GM10847 (cell line): ENCODE results near the gene CYRIA.

Experiments
- POLR2A ChIP-seq: IDR thresholded peaks from 2 replicates; pipeline ENCODE4 v1.6.1; 2011; ENCODE audit not compliant: insufficient read length; ENCODE audit errors: extremely low read depth

Gene CYRIA

DNA sequence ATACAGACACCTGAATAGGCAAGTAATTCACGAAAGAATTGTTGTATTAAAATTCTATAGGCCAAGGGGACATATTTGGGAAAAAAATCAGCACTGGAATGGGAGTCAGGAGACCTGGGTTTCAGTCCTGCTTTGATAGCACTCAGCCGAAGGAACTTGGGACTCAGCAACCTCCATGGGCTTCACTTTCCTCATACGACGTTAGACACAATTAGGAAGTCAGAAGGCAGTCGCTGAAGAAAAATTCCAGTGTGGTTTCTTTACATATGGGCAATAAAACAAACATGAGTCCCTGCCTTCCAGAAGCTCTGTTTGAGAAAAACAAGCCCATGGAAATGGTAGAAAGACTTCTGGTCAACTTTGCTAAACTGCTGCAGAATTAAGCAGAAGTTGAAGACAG, 15.1 kb upstream of the CYRIA start:
- TF ChIP-seq POLR2A = no peak

DNA sequence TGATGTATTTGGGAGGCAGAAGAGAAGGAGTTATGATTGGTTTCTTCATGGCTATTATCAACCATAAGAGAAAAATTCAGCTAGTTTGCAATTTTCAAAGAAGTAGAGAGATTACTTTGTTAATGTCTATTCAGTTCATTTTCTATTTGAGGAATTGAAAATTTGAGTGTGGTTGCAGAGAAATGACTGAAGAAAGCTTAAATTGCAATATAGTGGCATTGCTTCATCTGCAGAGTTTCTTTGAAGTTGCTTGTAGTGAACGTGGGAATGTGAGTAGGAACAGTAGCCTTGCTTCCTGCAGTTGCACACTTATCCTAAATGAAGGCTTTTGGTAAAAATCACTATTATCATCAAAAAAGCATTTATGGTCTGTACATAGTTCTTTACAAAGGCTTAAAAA, 14.7 kb upstream of the CYRIA start:
- no peak for TF ChIP-seq POLR2A

DNA sequence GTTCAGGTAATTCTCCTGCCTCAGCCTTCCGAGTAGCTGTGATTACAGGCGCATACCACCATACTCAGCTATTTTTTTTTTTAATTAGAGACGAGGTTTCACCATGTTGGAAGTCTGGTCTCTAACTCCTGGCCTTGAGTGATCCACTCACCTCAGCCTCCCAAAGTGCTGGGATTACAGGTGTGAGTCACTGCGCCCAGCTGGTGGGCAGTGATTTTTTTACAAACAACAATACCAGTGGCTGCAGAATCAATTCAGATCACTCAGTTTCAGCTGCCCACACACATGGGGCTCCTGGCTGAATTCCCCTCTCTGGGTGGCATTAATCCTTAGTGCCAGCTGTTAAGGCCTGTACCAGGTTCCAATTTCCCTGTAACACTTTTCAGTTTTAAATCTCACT, 13.3 kb upstream of the CYRIA start:
- TF ChIP-seq POLR2A = no peak

DNA sequence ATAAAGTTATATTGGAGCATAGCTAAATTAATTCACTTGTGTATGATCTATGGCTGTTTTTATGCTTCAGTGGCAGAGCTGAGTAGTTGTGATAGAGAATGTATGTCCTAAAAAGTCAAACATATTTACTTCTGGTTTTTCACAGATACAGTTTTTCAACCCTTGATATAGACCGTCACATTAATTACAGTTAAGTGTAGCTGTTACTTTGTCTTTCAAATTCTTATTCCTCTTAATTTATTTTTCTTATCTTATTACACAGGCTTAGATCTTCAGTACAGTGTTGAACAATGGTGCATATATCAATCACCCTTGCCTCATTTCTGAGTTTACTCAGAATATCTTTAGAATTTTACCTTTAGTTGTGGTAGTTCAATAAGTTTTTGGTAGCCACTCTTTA, 12.2 kb upstream of the CYRIA start:
- no peak for TF ChIP-seq POLR2A

DNA sequence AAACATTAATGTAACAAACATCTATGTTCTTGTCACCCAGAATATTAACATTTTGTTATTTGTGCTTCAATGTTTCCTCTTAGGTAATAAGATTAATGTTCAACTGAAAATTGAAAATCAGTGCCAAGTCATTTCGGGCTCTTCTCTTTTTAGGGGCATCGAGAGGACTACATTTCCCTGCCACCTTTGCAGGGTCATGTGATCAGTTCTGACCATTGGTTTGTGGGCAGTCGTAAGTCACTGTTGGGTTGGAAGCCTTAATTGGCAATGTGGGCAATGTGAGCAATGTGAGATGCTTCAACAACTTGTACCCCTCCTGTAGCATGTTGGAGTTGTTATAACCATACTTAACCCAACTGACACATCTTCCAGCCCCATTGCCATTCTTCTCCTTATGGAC, 10.1 kb upstream of the CYRIA start:
- no peak for TF ChIP-seq POLR2A

DNA sequence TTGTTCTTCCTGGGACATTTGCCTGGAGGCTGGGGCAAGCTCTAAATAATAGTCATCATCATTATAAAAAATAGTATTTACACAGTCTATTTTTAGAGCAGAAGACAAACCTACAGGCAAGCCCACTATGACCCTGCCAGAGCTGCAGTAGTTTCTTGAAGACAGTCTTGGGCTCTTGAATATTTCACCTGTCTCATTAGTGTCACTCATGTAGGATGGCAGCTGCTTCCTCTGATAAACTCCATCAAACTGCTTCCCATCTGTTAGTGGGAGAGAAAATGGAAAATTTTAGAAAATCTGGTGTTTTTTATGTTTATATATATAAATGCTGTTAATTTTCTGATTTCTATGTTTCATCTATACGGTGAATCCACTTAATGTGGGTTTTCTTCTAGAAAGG, 8.5 kb upstream of the CYRIA start:
- TF ChIP-seq POLR2A = no peak

DNA sequence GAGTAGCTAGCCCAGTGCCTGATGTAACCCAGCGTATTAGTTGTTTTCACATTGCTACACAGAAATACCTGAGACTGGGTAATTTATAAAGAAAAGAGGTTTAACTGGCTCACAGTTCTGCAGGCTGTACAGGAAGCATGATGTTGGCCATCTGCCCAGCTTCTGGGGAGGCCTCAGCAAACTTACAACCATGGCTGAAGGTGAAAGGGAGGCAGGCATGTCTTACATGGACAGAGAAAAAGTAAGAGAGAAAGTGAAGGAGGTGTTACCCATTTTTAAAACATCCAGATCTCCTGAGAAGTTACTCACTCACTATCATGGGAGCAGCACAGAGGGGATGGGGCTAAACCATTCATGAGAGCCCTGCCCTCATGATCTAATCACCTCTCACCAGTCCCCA, 6.1 kb upstream of the CYRIA start:
- no peak for TF ChIP-seq POLR2A

DNA sequence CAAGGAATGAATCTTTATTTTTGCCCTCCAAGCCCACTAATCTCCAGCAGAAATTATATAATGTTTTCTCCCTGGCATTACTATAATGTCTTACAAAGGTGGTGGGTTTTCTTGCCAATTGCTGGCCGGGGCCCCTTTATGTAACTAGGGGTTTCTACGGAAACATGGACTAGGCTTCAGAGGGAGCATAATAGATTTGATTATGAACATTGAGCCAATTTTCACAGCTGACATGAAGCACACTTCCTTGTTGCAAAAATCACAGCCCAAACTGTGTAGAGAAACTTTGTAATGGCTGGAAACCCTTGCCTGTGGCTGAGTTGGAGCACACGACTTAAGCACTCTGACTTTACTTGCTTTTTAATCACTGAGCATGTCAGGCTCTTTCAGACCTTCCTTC, 3.8 kb upstream of the CYRIA start:
- no peak for TF ChIP-seq POLR2A

DNA sequence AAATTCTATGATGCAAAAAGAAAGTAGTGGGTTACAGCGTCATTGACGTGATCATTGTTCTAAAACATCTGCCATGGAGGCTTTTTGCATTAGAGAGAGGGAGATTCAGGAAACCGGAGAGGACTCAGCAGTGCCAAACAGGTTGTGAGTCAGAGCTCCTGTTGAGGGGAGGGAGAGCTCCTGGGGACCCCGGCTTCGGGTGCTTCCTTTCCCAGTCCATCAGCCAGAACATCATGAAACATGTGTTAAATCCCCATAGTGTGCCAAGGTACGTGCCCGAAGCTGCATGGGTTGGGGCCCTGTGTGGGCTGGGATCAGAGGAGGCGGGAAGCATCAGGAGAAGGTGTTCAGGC, 791 bp upstream of the CYRIA start:
- TF ChIP-seq POLR2A = no peak

DNA sequence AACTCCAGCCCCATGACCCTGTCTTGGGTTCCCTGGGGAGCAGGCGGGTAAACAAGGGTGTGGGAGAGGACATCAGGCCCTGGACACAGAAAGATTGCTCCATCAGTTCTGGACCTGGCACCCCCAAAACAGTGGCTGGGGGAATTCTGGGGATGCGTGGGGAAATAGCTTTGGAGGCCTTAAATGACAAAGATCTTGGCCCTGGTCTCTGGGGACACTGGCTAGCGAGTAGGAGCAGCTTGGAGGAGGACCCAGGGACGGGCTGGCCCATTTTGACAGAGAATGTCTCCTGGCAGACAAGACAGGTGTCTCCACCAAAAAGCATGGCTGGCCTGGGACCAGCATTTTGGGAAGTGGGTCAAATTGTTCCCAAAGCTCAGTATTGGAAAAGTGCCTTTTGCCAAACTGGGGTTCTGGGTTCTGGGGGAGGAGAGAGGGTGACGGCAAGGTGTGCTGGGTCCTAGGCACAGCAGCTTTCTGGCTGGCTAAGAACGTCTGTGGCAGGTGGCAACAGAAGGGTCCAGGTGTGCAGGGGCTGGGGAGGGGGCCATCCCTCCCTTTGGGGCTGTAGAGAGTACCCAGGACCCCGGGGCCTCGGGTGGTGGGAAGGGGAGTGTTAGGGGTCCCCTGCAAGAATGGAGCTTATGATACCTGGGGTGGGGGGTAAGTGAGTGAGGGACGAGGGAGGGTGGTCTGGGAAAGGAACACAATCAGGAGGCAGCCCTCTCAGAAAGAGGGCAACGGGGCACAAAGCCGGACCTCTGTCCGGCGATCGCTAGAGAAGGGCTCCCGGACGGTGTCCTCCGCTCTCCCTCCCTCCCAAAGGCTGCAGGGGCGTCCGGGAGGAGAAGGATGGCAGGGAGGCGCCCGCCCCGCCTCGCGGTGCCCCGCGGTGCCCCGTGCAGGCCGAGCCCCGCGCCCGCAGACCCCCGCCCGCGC, 556 bp downstream of the CYRIA start:
- TF ChIP-seq POLR2A = no peak

DNA sequence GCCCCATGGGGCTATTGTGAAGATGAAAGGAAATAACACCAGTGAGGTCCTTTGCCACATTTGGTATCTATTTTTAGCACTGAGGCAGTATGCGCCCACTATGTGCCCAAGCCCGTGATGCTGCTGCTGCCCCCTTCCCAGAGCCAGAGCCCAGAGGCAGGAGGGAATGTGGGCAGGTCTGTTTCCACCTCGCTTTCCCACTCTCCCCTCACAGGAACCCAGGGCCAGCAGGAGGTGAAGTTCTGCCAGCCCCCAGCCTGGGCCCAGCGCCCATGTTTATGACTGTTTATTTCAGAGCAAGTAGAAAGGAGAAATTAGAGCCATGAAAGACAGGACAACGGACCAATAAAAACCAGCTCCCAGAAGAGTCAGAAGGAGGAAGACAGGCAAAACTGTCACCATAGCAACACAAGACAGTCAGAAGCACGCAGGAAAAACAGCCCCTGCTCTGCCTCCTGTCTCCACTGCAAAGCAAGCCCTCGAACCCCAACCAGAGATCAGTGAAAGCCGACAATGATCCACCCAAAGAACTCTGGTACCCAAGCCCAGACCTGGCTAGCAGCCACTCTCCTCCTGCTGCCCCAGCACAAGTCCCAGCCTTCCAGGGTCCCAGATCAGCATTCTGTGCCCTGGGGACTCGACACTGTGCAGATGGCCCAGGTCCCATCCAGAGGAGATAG, 1.4 kb downstream of the CYRIA start:
- no peak for TF ChIP-seq POLR2A

DNA sequence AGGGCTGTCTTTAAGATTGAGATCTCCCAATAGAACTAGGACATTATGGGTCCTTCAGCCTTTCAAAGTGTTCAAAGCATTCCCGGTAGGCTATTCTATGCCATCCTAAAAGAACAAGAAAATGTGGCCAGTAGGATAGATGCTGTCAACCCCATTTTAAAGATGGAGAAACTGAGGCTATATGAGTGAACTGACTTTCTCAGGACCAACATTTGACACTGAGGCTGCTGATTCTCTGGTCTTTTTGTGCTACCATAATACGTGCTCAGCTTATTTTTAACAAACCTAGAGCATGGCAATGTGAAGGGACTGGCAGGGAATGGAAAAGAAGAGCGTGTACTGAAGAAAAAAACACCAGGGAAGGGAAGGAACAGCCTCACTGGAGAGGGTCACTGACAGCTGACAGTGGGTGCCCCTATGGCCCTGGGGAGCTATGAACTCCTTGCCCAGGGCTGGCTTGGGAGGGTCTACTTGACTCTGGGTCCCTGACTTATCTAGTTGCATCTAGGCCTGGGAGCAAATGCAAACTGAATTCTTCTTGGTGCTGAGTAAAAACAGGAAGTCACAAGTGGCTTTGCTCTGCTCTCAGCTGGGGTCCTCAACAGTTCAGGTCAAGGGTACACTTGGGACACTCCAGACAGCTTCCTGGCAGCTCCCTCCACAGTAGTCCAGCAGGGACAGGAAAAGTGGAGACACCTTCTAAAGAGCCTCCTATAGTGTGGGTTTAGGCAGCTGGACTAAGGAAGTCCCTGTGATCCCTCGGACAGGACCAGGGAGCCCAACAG, 2.3 kb downstream of the CYRIA start:
- no peak for TF ChIP-seq POLR2A

DNA sequence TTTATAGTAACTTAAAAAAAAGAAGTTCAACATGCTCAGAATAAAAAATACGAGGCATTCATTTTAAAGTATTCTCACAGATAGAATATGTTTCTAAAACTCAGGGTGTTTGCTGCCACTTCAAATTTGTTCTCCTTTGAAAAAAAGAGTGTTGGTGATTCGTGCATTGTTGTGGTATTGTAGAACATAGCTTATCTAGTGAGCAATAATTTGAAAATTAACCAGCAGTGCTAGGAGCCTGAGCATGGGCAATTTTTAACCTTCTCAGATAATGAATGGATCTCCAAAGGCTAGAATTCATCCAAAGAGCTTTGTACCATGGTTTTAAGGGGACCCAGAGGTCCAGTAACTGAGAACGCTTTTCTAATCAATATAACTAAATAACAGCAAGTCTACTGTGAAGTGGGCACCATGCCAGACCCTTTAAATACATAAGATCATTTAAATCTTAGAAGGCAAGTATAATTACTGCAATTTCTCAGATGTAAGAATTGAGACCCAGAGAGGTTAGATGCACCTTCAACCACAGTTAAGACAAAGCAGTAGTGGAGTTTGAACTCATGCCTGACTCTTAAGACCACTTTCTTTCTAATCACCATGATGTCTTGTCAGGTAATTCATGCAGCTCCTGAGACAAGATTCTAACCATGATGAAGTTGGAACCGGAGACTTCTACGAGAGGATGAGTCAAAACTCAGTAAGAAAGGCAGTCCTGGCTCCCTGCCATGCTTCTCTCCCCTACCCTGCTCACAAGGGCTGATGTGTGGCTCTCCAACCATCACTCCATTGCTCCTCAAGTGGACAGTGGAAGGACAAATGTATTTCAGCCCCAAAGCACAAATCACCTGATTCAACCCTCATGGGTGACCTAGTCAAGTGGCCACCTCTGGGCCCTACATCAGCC, 3.4 kb downstream of the CYRIA start:
- TF ChIP-seq POLR2A = no peak

DNA sequence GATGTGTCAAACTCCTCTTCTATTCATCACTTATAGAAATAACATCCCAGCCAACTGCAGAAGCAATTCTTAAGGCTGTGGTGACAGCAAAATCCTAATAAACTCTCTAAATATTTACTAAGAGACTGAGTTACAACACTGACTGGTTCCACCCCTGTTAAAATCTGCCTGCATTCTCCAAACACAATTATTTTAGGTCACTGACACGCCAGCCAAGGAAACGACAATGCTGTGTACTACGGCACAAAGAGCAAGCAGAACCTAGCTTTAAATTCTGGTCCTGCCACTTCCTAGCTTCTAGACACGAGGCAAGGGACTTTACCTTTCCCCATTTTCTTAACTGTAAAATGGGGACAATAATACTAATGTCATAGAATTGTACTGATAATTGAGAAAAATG, 4.1 kb downstream of the CYRIA start:
- no peak for TF ChIP-seq POLR2A

DNA sequence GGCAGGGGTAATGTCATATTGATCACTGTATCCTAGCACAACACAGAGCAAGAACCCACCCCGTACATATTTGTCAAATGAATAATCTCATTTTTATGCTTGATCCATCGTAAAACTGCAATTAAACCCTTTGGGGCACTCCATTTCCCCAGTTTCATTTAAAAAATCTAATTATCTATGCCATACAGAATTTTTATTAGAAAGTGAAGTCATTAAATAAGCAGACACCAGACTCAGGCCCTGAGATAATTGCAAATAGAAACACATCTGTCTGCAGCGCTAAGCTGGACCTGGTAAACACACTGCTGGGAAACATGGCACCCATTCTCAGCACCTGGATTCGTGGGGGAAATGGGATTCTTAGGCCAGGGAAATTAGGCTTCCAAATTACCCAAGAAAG, 5.1 kb downstream of the CYRIA start:
- no peak for TF ChIP-seq POLR2A
